GM12878 (cell line): ENCODE measurements around the gene SCNN1A. TPM values are rescaled to one million over a fixed set of nuclear protein-coding genes. Genes with fewer than 3 reads are reported as not detected.

Source experiments
- ASH2L ChIP-seq: fragments of 300-600, 200-600 bp; sonication (generic); IDR thresholded peaks from 2 replicates; pipeline ENCODE4 v1.6.1; 2017; ENCODE audit warnings: low read depth, mild to moderate bottlenecking, borderline replicate concordance
- BACH1 ChIP-seq: fragments of 450-650 bp; IDR thresholded peaks from 2 replicates; pipeline ENCODE4 v1.6.1; 2017; ENCODE audit warnings: mild to moderate bottlenecking, borderline replicate concordance
- CBFB ChIP-seq: IDR thresholded peaks from 2 replicates; pipeline ENCODE4 v1.6.1; 2016; ENCODE audit warnings: antibody characterized with exemption, low read depth
- EZH2 ChIP-seq: IDR thresholded peaks from 2 replicates; pipeline ENCODE4 v1.6.1; 2012; ENCODE audit warnings: low read depth, mild to moderate bottlenecking, control low read depth, inconsistent platforms, low read length, borderline replicate concordance; ENCODE audit not compliant: control insufficient read depth
- FOS ChIP-seq: IDR thresholded peaks from 3 replicates; pipeline ENCODE4 v1.6.1; 2011; ENCODE audit warnings: borderline replicate concordance; ENCODE audit not compliant: insufficient read length; ENCODE audit errors: extremely low read depth
- HDAC2 ChIP-seq: fragments of 200-600 bp; sonication (generic); IDR thresholded peaks from 2 replicates; pipeline ENCODE4 v1.6.1; 2017
- MTA2 ChIP-seq: fragments of 450-650 bp; IDR thresholded peaks from 2 replicates; pipeline ENCODE4 v1.6.1; 2016; ENCODE audit warnings: low read depth, mild to moderate bottlenecking, moderate library complexity
- MTA3 ChIP-seq: IDR thresholded peaks from 2 replicates; pipeline ENCODE4 v1.6.1; 2012; ENCODE audit warnings: low read length, inconsistent platforms, borderline replicate concordance
- MYB ChIP-seq: fragments of 150-350 bp; IDR thresholded peaks from 2 replicates; pipeline ENCODE4 v1.6.1; 2014; ENCODE audit warnings: mild to moderate bottlenecking, low read depth, low read length, borderline replicate concordance
- PML ChIP-seq: IDR thresholded peaks from 2 replicates; pipeline ENCODE4 v1.6.1; 2012; ENCODE audit warnings: low read length, inconsistent platforms
- RAD51 ChIP-seq: fragments of 450-650 bp; IDR thresholded peaks from 2 replicates; pipeline ENCODE4 v1.6.1; 2016; ENCODE audit warnings: moderate library complexity, mild to moderate bottlenecking, inconsistent platforms
- RUNX3 ChIP-seq: IDR thresholded peaks from 2 replicates; pipeline ENCODE4 v1.6.1; 2012; ENCODE audit warnings: low read length, inconsistent platforms
- SMAD5 ChIP-seq: IDR thresholded peaks from 2 replicates; pipeline ENCODE4 v1.6.1; 2016; ENCODE audit warnings: antibody characterized with exemption, low read depth
- STAT1 ChIP-seq: fragments of 450-650 bp; conservative IDR thresholded peaks from 2 replicates; pipeline ENCODE4 v1.6.1; 2014; ENCODE audit warnings: antibody characterized with exemption, mild to moderate bottlenecking
- TCF12 ChIP-seq: IDR thresholded peaks from 2 replicates; pipeline ENCODE4 v1.6.1; 2011; ENCODE audit warnings: low read depth, mild to moderate bottlenecking, low read length
- TCF3 ChIP-seq: IDR thresholded peaks from 2 replicates; pipeline ENCODE4 v1.6.1; 2012; ENCODE audit warnings: low read depth, mild to moderate bottlenecking, low read length, borderline replicate concordance; ENCODE audit not compliant: insufficient read depth
- WRNIP1 ChIP-seq: IDR thresholded peaks from 2 replicates; pipeline ENCODE4 v1.6.1; 2011; ENCODE audit warnings: low read depth, low read length, improper control_type of control experiment, borderline replicate concordance
- ZNF207 ChIP-seq: fragments of 450-650 bp; IDR thresholded peaks from 2 replicates; pipeline ENCODE4 v1.6.1; 2014; ENCODE audit warnings: antibody characterized with exemption, mild to moderate bottlenecking, borderline replicate concordance
- polyA plus RNA-seq, 11 experiments: library from polyadenylated mRNA; depleted of rRNA in 4 of 11; unstranded in 6 of 11; stranded (reverse) in 5 of 11; fragments of >200 nt; fragmentation: Nextera tagmentation in 4 of 11; fragmentation: Illumina TruSeq in 1 of 11; extraction: Ambion mirVana in 4 of 11; extraction: Trizol in 1 of 11; gene quantifications; 1 replicate in 1 of 11; 2 replicates in 10 of 11; pipeline versions ENCODE4 v1.2.1 to v1.2.3, GENCODE V29; 2011 to 2016; ENCODE audit warnings: inconsistent platforms in 2 of 11, missing spikeins in 2 of 11, low read depth in 1 of 11
- total RNA-seq, 4 experiments: library from RNA; depleted of rRNA in 3 of 4; stranded (reverse); fragments of >200 nt in 3 of 4; fragmentation: Illumina TruSeq in 1 of 4; extraction: Trizol in 1 of 4; gene quantifications; 2 replicates each; pipeline versions ENCODE4 v1.2.1 to v1.2.3, GENCODE V29; 2013 to 2021
- TF ChIP-seq, protein P1 (sequence below): IDR thresholded peaks from 2 replicates; pipeline ENCODE4 v1.6.1; 2012; ENCODE audit warnings: low read depth, low read length, improper control_type of control experiment
- TF ChIP-seq, protein P2 (sequence below): fragments of 150-350 bp; IDR thresholded peaks from 2 replicates; pipeline ENCODE4 v1.6.1; 2016; ENCODE audit warnings: low read depth, low read length
- TF ChIP-seq, protein P3 (sequence below): IDR thresholded peaks from 2 replicates; pipeline ENCODE4 v1.6.1; 2011; ENCODE audit warnings: low read depth, low read length, improper control_type of control experiment, borderline replicate concordance
- TF ChIP-seq, protein P4 (sequence below): fragments of 450-650 bp; IDR thresholded peaks from 2 replicates; pipeline ENCODE4 v1.6.1; 2016; ENCODE audit warnings: mild to moderate bottlenecking, moderate library complexity, borderline replicate concordance

SCNN1A gene
- total and polyA plus RNA-seq, 10 of the 15 experiments (the other 5 are each of a cell fraction or from before 2014, with no cell fraction given): 0.14 to 0.69 TPM; not detected in 8

DNA sequence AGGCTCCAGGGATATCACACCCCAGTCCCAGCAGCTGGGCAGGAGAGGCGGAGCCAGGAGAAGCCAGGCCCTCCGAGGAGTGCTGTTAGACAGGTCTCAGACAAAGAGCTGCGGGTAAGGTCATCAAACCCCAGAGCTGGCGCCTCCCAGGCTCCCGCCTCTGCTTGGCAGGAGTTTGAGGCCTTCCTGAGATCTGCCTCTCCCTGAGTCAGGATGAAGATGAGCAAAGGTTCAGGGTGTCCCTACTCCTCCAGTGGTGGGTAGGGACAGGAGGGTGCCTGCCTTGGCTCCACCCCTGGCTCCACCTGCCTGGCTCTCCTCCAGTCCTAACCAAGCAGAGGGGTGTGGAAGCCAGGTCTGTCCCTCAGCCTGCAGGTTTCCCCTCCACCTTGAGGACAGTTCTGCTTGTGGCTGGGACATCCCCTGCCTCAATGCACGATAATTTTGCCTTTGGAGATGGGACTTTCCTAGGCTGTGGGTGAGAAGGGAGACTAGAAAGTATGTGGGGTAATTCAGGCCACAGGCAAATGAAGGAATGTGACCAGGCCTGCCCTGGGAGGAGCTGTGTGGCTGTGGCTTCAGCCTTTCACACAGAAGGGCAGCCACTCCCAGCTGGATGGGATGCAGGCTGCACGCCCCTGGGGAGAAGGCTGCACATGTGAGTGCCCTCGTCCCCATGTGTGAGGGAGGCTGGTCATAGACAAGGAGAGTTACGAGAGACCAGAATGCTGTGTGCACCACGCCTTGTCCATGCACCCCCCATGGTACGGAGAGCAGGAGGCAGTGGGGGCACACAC lies 62.6 kb downstream of the SCNN1A start (continued):
- TF ChIP-seq, protein P1, sequence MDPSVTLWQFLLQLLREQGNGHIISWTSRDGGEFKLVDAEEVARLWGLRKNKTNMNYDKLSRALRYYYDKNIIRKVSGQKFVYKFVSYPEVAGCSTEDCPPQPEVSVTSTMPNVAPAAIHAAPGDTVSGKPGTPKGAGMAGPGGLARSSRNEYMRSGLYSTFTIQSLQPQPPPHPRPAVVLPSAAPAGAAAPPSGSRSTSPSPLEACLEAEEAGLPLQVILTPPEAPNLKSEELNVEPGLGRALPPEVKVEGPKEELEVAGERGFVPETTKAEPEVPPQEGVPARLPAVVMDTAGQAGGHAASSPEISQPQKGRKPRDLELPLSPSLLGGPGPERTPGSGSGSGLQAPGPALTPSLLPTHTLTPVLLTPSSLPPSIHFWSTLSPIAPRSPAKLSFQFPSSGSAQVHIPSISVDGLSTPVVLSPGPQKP: no peak
- TF ChIP-seq MTA3: no peak
- TF ChIP-seq RUNX3: peak; percentile 90
- no peak for TF ChIP-seq ZNF207
- TF ChIP-seq, protein P2, sequence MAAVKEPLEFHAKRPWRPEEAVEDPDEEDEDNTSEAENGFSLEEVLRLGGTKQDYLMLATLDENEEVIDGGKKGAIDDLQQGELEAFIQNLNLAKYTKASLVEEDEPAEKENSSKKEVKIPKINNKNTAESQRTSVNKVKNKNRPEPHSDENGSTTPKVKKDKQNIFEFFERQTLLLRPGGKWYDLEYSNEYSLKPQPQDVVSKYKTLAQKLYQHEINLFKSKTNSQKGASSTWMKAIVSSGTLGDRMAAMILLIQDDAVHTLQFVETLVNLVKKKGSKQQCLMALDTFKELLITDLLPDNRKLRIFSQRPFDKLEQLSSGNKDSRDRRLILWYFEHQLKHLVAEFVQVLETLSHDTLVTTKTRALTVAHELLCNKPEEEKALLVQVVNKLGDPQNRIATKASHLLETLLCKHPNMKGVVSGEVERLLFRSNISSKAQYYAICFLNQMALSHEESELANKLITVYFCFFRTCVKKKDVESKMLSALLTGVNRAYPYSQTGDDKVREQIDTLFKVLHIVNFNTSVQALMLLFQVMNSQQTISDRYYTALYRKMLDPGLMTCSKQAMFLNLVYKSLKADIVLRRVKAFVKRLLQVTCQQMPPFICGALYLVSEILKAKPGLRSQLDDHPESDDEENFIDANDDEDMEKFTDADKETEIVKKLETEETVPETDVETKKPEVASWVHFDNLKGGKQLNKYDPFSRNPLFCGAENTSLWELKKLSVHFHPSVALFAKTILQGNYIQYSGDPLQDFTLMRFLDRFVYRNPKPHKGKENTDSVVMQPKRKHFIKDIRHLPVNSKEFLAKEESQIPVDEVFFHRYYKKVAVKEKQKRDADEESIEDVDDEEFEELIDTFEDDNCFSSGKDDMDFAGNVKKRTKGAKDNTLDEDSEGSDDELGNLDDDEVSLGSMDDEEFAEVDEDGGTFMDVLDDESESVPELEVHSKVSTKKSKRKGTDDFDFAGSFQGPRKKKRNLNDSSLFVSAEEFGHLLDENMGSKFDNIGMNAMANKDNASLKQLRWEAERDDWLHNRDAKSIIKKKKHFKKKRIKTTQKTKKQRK: no peak
- no peak; the same call in 1 of the 2 replicates for TF ChIP-seq TCF12
- TF ChIP-seq RAD51: no peak
- TF ChIP-seq, protein P3, sequence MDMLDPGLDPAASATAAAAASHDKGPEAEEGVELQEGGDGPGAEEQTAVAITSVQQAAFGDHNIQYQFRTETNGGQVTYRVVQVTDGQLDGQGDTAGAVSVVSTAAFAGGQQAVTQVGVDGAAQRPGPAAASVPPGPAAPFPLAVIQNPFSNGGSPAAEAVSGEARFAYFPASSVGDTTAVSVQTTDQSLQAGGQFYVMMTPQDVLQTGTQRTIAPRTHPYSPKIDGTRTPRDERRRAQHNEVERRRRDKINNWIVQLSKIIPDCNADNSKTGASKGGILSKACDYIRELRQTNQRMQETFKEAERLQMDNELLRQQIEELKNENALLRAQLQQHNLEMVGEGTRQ: no peak
- TF ChIP-seq TCF3: no peak
- TF ChIP-seq MTA2: peak; percentile 84
- TF ChIP-seq WRNIP1: no peak
- TF ChIP-seq HDAC2: no peak
- TF ChIP-seq ASH2L: no peak
- TF ChIP-seq, protein P4, sequence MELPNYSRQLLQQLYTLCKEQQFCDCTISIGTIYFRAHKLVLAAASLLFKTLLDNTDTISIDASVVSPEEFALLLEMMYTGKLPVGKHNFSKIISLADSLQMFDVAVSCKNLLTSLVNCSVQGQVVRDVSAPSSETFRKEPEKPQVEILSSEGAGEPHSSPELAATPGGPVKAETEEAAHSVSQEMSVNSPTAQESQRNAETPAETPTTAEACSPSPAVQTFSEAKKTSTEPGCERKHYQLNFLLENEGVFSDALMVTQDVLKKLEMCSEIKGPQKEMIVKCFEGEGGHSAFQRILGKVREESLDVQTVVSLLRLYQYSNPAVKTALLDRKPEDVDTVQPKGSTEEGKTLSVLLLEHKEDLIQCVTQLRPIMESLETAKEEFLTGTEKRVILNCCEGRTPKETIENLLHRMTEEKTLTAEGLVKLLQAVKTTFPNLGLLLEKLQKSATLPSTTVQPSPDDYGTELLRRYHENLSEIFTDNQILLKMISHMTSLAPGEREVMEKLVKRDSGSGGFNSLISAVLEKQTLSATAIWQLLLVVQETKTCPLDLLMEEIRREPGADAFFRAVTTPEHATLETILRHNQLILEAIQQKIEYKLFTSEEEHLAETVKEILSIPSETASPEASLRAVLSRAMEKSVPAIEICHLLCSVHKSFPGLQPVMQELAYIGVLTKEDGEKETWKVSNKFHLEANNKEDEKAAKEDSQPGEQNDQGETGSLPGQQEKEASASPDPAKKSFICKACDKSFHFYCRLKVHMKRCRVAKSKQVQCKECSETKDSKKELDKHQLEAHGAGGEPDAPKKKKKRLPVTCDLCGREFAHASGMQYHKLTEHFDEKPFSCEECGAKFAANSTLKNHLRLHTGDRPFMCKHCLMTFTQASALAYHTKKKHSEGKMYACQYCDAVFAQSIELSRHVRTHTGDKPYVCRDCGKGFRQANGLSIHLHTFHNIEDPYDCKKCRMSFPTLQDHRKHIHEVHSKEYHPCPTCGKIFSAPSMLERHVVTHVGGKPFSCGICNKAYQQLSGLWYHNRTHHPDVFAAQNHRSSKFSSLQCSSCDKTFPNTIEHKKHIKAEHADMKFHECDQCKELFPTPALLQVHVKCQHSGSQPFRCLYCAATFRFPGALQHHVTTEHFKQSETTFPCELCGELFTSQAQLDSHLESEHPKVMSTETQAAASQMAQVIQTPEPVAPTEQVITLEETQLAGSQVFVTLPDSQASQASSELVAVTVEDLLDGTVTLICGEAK: no peak
- TF ChIP-seq FOS: no peak
- TF ChIP-seq CBFB: 0 out of 2 replicates have a peak, but pooled peaks have one; percentile 37
- TF ChIP-seq MYB: no peak
- no peak for TF ChIP-seq PML
- TF ChIP-seq STAT1: no peak
- TF ChIP-seq EZH2: no peak
- TF ChIP-seq SMAD5: no peak
- TF ChIP-seq BACH1: peak; percentile 46; the same call in 1 of the 2 replicates
